ENCODE results near the gene VAPB. TPM values are rescaled to one million over a fixed set of nuclear protein-coding genes. Genes with fewer than 3 reads are reported as not detected.

The VAPB gene
- total and polyA plus RNA-seq, 10 of the 15 experiments (the other 5 are each of a cell fraction or from before 2014, with no cell fraction given) = 3.2 to 28.6 (median 20.5) TPM

DNA sequence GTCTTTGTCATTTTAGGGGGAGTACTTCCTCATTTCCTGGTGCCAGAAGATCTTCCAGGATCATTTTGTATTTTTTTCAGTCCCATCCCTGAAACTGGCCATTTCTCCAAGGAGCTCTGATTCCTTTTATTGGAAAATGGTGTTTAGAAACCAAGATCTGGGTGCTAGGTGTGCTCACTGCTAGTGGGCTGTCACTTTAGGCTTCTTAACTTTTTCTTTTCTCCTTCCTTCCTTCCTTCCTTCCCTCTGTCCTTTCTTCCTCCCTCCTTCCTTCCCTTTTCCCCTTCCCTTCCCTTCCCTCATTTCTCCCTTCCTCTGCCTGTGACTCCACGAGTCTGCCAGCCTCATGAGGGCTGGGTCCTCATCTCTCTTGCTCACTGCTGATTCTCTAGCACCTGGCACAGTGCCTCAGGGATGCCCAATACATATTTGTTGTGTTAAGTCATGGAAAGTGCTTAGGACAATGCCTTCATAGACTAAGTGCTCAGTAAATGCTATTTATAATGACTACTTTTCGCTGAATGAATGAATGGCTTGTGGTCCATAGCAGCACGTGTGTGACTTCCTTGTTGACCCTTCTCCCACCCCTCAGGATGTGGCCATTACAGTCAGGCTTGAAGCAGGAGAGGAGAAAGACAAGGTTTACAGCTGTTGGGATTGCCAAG is 89.2 kb downstream of the VAPB start:
- ChIA-PET POLR2A (no interaction called here), CTCF (interaction anchor here (0.6 kb wide), 1 partner anchor 142 kb away, joined by 3 read pairs; no protein-coding TSS in a partner anchor)

More for the DNA sequence above, 89.2 kb downstream of the VAPB start:
- Histone ChIP-seq H3K9me3 (replicated peaks; ENCODE audit: control insufficient read depth, insufficient read depth, low read length) (no peaks in the 10 kb centered on the region; the same call in 2 of the 3 replicates), H3K27ac (ENCODE audit: control insufficient read depth, insufficient read depth) (no peak overlapping the region), H3K4me1 (ENCODE audit: control insufficient read depth, insufficient read depth, low read length) (no peaks in the 10 kb centered on the region), H3K27me3 (replicated peaks in 1 of 2; ENCODE audit: control insufficient read depth in 2 of 2, insufficient read depth in 2 of 2, low read length in 1 of 2) (no peaks in the 10 kb centered on the region), H4K20me1 (ENCODE audit: control insufficient read depth, insufficient read depth) (no peaks in the 10 kb centered on the region), H3K4me3 (no peak overlapping the region), H3K9ac (ENCODE audit: control insufficient read depth, insufficient read depth, low read length) (no peak overlapping the region), H2AFZ (ENCODE audit: control insufficient read depth, low read depth, low read length) (no peak overlapping the region), H3K79me2 (ENCODE audit: control insufficient read depth, insufficient read depth, low read length) (no peaks in the 10 kb centered on the region), H3K36me3 (ENCODE audit: control insufficient read depth in 2 of 2, insufficient read depth in 2 of 2, low read length in 1 of 2) (no peaks in the 10 kb centered on the region), H3K4me2 (ENCODE audit: control insufficient read depth, insufficient read depth) (no peak overlapping the region)
- ATAC-seq (no peak), FAIRE-seq (no peak), DNase-seq (ENCODE audit: low read depth, low spot score) (no peak)
- in situ Hi-C loops (cut with MboI) (loop anchor here (10.0 kb wide), 1 partner anchor 57 kb away; no protein-coding TSS in a partner anchor), intact Hi-C loops (cut with micrococcal nuclease; ENCODE audit: unreplicated experiment) (no loop called here)
- ChIA-PET SMC1A (ENCODE audit: uncharacterized antibody, unreplicated experiment) (no interaction called here), RAD21 (ENCODE audit: unreplicated experiment) (no interaction called here)
- WGBS (ENCODE audit: insufficient coverage, insufficient replicate concordance, low lambda C conversion rate, missing lambda C conversion rate) = 0% methylated on average over 3 of the region's 3 CpGs
- TF ChIP-seq ELK1 (IDR thresholded peaks at IDR 0.05; ENCODE audit: low read depth, low read length) = no peak
- TF ChIP-seq SPI1 (IDR thresholded peaks at IDR 0.05; ENCODE audit: borderline replicate concordance, insufficient read depth, low read depth, low read length) = no peak
- no peak for TF ChIP-seq SMAD1 (IDR thresholded peaks at IDR 0.05; ENCODE audit: low read depth, partially characterized antibody)
- TF ChIP-seq BHLHE40 (IDR thresholded peaks at IDR 0.05; ENCODE audit: borderline replicate concordance in 1 of 2, low read depth in 2 of 2, low read length in 1 of 2) = no peak
- TF ChIP-seq, protein P1, sequence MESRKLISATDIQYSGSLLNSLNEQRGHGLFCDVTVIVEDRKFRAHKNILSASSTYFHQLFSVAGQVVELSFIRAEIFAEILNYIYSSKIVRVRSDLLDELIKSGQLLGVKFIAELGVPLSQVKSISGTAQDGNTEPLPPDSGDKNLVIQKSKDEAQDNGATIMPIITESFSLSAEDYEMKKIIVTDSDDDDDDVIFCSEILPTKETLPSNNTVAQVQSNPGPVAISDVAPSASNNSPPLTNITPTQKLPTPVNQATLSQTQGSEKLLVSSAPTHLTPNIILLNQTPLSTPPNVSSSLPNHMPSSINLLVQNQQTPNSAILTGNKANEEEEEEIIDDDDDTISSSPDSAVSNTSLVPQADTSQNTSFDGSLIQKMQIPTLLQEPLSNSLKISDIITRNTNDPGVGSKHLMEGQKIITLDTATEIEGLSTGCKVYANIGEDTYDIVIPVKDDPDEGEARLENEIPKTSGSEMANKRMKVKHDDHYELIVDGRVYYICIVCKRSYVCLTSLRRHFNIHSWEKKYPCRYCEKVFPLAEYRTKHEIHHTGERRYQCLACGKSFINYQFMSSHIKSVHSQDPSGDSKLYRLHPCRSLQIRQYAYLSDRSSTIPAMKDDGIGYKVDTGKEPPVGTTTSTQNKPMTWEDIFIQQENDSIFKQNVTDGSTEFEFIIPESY (IDR thresholded peaks at IDR 0.05) = no peak
- TF ChIP-seq POLR2AphosphoS5 (IDR thresholded peaks at IDR 0.05; ENCODE audit: low read length) = no peak
- TF ChIP-seq E4F1 (IDR thresholded peaks at IDR 0.05; ENCODE audit: borderline replicate concordance, partially characterized antibody) = no peak
- no peak for TF ChIP-seq SMC3 (IDR thresholded peaks at IDR 0.05; ENCODE audit: borderline replicate concordance, low read length)
- no peak for TF ChIP-seq FOXK2 (IDR thresholded peaks at IDR 0.05)
- no peak for TF ChIP-seq GABPA (IDR thresholded peaks at IDR 0.05; ENCODE audit: low read depth)
- no peak for TF ChIP-seq POLR2A (IDR thresholded peaks at IDR 0.05; ENCODE audit: low read depth, low read length)
- no peak for TF ChIP-seq HSF1 (IDR thresholded peaks at IDR 0.05; ENCODE audit: low read depth, low read length)
- TF ChIP-seq PML (IDR thresholded peaks at IDR 0.05; ENCODE audit: low read length) = no peak
- TF ChIP-seq HDAC6 (IDR thresholded peaks at IDR 0.05; ENCODE audit: unreplicated experiment) = no peak
- TF ChIP-seq RAD21 (IDR thresholded peaks at IDR 0.05; ENCODE audit: insufficient read depth, low read depth, low read length) = no peak
- no peak for TF ChIP-seq NFIC (IDR thresholded peaks at IDR 0.05; ENCODE audit: low read depth, low read length)
- BruUV-seq (replicated peaks) = no TSS peak
